ENCODE data around the gene TCERG1L. TPM values are rescaled to one million over a fixed set of nuclear protein-coding genes. Genes with fewer than 3 reads are reported as not detected.

The TCERG1L gene
- total and polyA plus RNA-seq, 9 of the 15 experiments (the other 6 are each of a cell fraction or from before 2014, with no cell fraction given): not detected

GRCh38 chr10:131242007-131242406 is 69.5 kb downstream of the TCERG1L start:
- in situ Hi-C loops (cut with MboI) (no loop called here), intact Hi-C loops (cut with micrococcal nuclease) (no loop called here)
- Histone ChIP-seq H3K36me3 (ENCODE audit: control insufficient read depth, insufficient read depth, low read length) (no peaks in the 10 kb centered on the region), H3K9ac (ENCODE audit: insufficient read depth in 1 of 2, low read depth in 2 of 2, low read length in 2 of 2) (no peak overlapping the region), H3K9me1 (ENCODE audit: control insufficient read depth, insufficient read depth, low read length) (no peaks in the 10 kb centered on the region), H2AFZ (ENCODE audit: low read depth, low read length) (no peak overlapping the region), H3K4me3 (no peak overlapping the region), H3K27ac (ENCODE audit: extremely low read depth, low read depth, low read length) (no peak overlapping the region), H3K27me3 (ENCODE audit: control insufficient read depth in 2 of 2, insufficient read depth in 2 of 2, low read length in 2 of 2) (peaks cover 0 to 26% of the 10 kb centered on the region in 2 experiments; a peak in 2 of 5 replicates), H3K9me3 (replicated peaks; ENCODE audit: control insufficient read depth, insufficient read depth, low read depth, low read length) (no peaks in the 10 kb centered on the region), H4K20me1 (replicated peaks; ENCODE audit: control insufficient read depth, insufficient read depth, low read length) (no peaks in the 10 kb centered on the region), H3K79me2 (ENCODE audit: control insufficient read depth, insufficient read depth, low read length) (no peaks in the 10 kb centered on the region), H3K4me2 (ENCODE audit: insufficient read depth, low read length) (no peak overlapping the region), H3K4me1 (replicated peaks in 1 of 2; ENCODE audit: control insufficient read depth in 2 of 2, insufficient read depth in 2 of 2, low read length in 2 of 2) (no peaks in the 10 kb centered on the region)
- POLR2A ChIA-PET: no interaction called here
- WGBS (ENCODE audit: insufficient coverage, low coverage, missing lambda C conversion rate): 0% methylated on average over 8 of the region's 8 CpGs
- DNase-seq (ENCODE audit: extremely low read depth in 1 of 4, low spot score in 3 of 4) (peak; percentile 22 to 37 (median 29)), FAIRE-seq (no peak), ATAC-seq (peak; percentile 56; the same call in 1 of the 3 replicates)
- TF ChIP-seq CBX2 (IDR thresholded peaks at IDR 0.05; ENCODE audit: insufficient read depth, low read length, poor library complexity, severe bottlenecking): no peak
- peak in 1 of 2 experiments; percentile 25; a peak in 2 of 4 replicates for TF ChIP-seq RAD21 (CRISPR knock-in tag; conservative IDR thresholded peaks at IDR 0.05 in 1 of 2, IDR thresholded peaks at IDR 0.05 in 1 of 2)
- TF ChIP-seq NFIC (IDR thresholded peaks at IDR 0.05): peak; percentile 74
- TF ChIP-seq CTCF (IDR thresholded peaks at IDR 0.05 in 2 of 3, conservative IDR thresholded peaks at IDR 0.05 in 1 of 3; ENCODE audit: insufficient read depth in 2 of 3, low read depth in 1 of 3, low read length in 3 of 3): peak; percentile 41 to 55 (median 46); a peak in 5 of 6 replicates
- TF ChIP-seq SMC3 (conservative IDR thresholded peaks at IDR 0.05; ENCODE audit: insufficient read depth, low read depth, low read length): 0 out of 2 replicates have a peak, but pooled peaks have one; percentile 16
- no peak for TF ChIP-seq SIRT6 (IDR thresholded peaks at IDR 0.05; ENCODE audit: low read depth, low read length)
- no TSS peak for BruUV-seq (replicated peaks)
- CTCF ChIA-PET (ENCODE audit: low intra/inter-chr PET ratio): no interaction called here
